Adrenal gland (tissue), 12 donors: ENCODE data around the gene CKM. TPM values are rescaled to one million over a fixed set of nuclear protein-coding genes. Genes with fewer than 3 reads are reported as not detected.

ENCODE experiments used
- DNase-seq, 7 donors: peaks; one replicate each; pipeline ENCODE4 v3.0.0-alpha.2; 2019 to 2020
- H3K27ac ChIP-seq, 5 donors: fragments of 200-600 bp; sonication (generic) in 4 of 5; 1 replicate in 3 of 5; 2 replicates in 2 of 5; pipeline versions ENCODE4 v1.5.1 to v1.8.0; 2016 to 2020; ENCODE audit warnings: mild to moderate bottlenecking in 1 of 5
- H3K27me3 ChIP-seq: fragments of 200-600 bp; 2 replicates; pipeline ENCODE4 v1.8.0; 2021
- H3K36me3 ChIP-seq, 2 donors: fragments of 200-600 bp; replicated peaks in 1 of 2; 1 replicate in 1 of 2; 2 replicates in 1 of 2; pipeline versions ENCODE4 v1.5.1 to v1.8.0; 2018 to 2022
- H3K4me1 ChIP-seq, 2 donors: fragments of 200-600 bp; replicated peaks in 1 of 2; 1 replicate in 1 of 2; 2 replicates in 1 of 2; pipeline versions ENCODE4 v1.5.1 to v1.8.0; 2018 to 2021
- H3K4me3 ChIP-seq, 4 donors: fragments of 200-600 bp; sonication (generic) in 3 of 4; one replicate each; pipeline ENCODE4 v1.5.1; 2016 to 2018
- H3K9me3 ChIP-seq, 3 donors: fragments of 200-600 bp; sonication (generic) in 1 of 3; replicated peaks in 1 of 3; 1 replicate in 2 of 3; 2 replicates in 1 of 3; pipeline versions ENCODE4 v1.5.1 to v1.8.0; 2016 to 2021
- CTCF ChIP-seq, 6 experiments: fragments of 450-650 bp in 4 of 6; fragments of 200-600 bp in 2 of 6; sonication (generic) in 1 of 6; IDR thresholded peaks; 1 replicate in 5 of 6; 2 replicates in 1 of 6; pipeline versions ENCODE4 v1.5.1 to v1.8.0; 2016 to 2021; ENCODE audit warnings: antibody characterized with exemption in 6 of 6, mild to moderate bottlenecking in 2 of 6, moderate library complexity in 1 of 6
- POLR2A ChIP-seq, 2 donors: fragments of 450-650 bp; IDR thresholded peaks; one replicate each; pipeline ENCODE4 v1.6.1; 2017; ENCODE audit warnings: antibody characterized with exemption in 2 of 2, mild to moderate bottlenecking in 2 of 2, moderate library complexity in 1 of 2
- WGBS, 4 donors: extraction: QIAGEN DNeasy Blood & Tissue Kit in 2 of 4; methylation state at CpG; one replicate each; pipeline versions ENCODE4 v1.1.5 to v1.1.7; 2013 to 2017; 5-methylcytosine and 5-hydroxymethylcytosine counted together
- intact Hi-C, 2 donors: fragments of 100-400 bp; cut with DNase I; formaldehyde crosslinking; loops; one replicate each; pipeline versions ENCODE4 v1.14.1 to v1.15.0; 2022 to 2023
- polyA plus RNA-seq, 3 donors: library from polyadenylated mRNA; stranded (reverse); fragments of 200-250 nt in 2 of 3; fragments of 350-450 nt in 1 of 3; fragmentation: Illumina TruSeq in 1 of 3; extraction: RNeasy Lipid Tissue Mini Kit (QIAGEN cat#74804) in 1 of 3; gene quantifications; one replicate each; pipeline ENCODE4 v1.2.3, GENCODE V29; 2013 to 2014
- total RNA-seq, 9 donors: library from RNA; depleted of rRNA in 4 of 9; stranded (reverse); fragments of >200 nt in 4 of 9; fragments of 120-200 nt in 1 of 9; fragmentation: NEBNext Ultra II Directional in 1 of 9; extraction: Animal tissue kit (Norgen Biotek cat#: 25700) in 1 of 9; gene quantifications; one replicate each; pipeline versions ENCODE4 v1.1.0 to v1.2.4, GENCODE V29; 2013 to 2023
- donor health status: healthy with polysubstance abuse.
- donor health status: Bipolar disorder and iron deficiency.
- donor health status: DM: yes; HTN: yes; CAD: no.
- donor health status: DM: no; HTN: no; CAD: no.
- donor health status: DM: no; HTN: no; CAD: no.
- donor health status: DM: yes; HTN: yes; CAD: no.

CKM gene
- total and polyA plus RNA-seq, 12 donors = 0.33 to 51.3 (median 1.4) TPM; not detected in 6

- DNase-seq = no peak
- 92 to 98% (median 95%) methylated on average over 6 of the region's 6 CpGs for WGBS, 4 donors
- TF ChIP-seq POLR2A (IDR thresholded peaks at IDR 0.05) (no peak), CTCF (IDR thresholded peaks at IDR 0.05) (no peak)
- Histone ChIP-seq H3K36me3 (peaks cover 0 to 10% of the 10 kb centered on the region in 2 donors), H3K4me1 (peaks cover 2% of the 10 kb centered on the region in 2 donors), H3K27me3 (no peaks in the 10 kb centered on the region), H3K27ac (no peak overlapping the region), H3K4me3 (no peak overlapping the region), H3K9me3 (no peaks in the 10 kb centered on the region)
- intact Hi-C loops = no loop called here
These were observed 23.0 kb downstream of the CKM start for GRCh38 chr19:45299719-45300118.

- H3K4me1 ChIP-seq = peaks cover 9 to 11% of the 10 kb centered on the region in 2 donors
- no peak for DNase-seq
- H3K27me3 ChIP-seq = no peaks in the 10 kb centered on the region
- intact Hi-C loops = no loop called here
- no peak overlapping the region for H3K4me3 ChIP-seq
- H3K36me3 ChIP-seq = peaks cover 0 to 10% of the 10 kb centered on the region in 2 donors
- H3K9me3 ChIP-seq = no peaks in the 10 kb centered on the region
- TF ChIP-seq CTCF (IDR thresholded peaks at IDR 0.05) = no peak
- TF ChIP-seq POLR2A (IDR thresholded peaks at IDR 0.05) = no peak
- WGBS, 4 donors = 90 to 98% (median 94%) methylated on average over 4 to 5 of the region's 5 CpGs
- H3K27ac ChIP-seq = no peak overlapping the region
These were observed 24.4 kb downstream of the CKM start for GRCh38 chr19:45298264-45298663.

GRCh38 chr19:45297674-45298073, 25.0 kb downstream of the CKM start:
- Histone ChIP-seq H3K27ac (no peak overlapping the region), H3K27me3 (no peaks in the 10 kb centered on the region), H3K36me3 (peaks cover 0 to 10% of the 10 kb centered on the region in 2 donors), H3K4me1 (peaks cover 9 to 11% of the 10 kb centered on the region in 2 donors), H3K4me3 (no peak overlapping the region), H3K9me3 (no peaks in the 10 kb centered on the region)
- intact Hi-C loops = no loop called here
- no peak for TF ChIP-seq POLR2A (IDR thresholded peaks at IDR 0.05)
- TF ChIP-seq CTCF (IDR thresholded peaks at IDR 0.05) = no peak
- no peak for DNase-seq
- WGBS, 4 donors = 95 to 99% (median 96%) methylated on average over 6 to 18 of the region's 18 CpGs

GRCh38 chr19:45296355-45296754, 26.3 kb downstream of the CKM start:
- intact Hi-C loops = no loop called here
- no peak for DNase-seq
- no peak for TF ChIP-seq CTCF (IDR thresholded peaks at IDR 0.05)
- TF ChIP-seq POLR2A (IDR thresholded peaks at IDR 0.05) = no peak
- peaks cover 0 to 10% of the 10 kb centered on the region in 2 donors for H3K36me3 ChIP-seq
- no peaks in the 10 kb centered on the region for H3K9me3 ChIP-seq
- no peak overlapping the region for H3K27ac ChIP-seq
- no peak overlapping the region for H3K4me3 ChIP-seq
- peaks cover 9 to 11% of the 10 kb centered on the region in 2 donors for H3K4me1 ChIP-seq
- 89 to 100% (median 95%) methylated on average over 4 of the region's 4 CpGs for WGBS, 4 donors
- H3K27me3 ChIP-seq = no peaks in the 10 kb centered on the region
